HUDEP-2 (cell line): ENCODE results near the gene PELI1.

Experiments
- DNase-seq, 76 experiments: peaks; one replicate each; lab custom pipeline; 2025; ENCODE audit not compliant: unreplicated experiment in 76 of 76; lab: John Stamatoyannopoulos, UW

The PELI1 gene

DNA sequence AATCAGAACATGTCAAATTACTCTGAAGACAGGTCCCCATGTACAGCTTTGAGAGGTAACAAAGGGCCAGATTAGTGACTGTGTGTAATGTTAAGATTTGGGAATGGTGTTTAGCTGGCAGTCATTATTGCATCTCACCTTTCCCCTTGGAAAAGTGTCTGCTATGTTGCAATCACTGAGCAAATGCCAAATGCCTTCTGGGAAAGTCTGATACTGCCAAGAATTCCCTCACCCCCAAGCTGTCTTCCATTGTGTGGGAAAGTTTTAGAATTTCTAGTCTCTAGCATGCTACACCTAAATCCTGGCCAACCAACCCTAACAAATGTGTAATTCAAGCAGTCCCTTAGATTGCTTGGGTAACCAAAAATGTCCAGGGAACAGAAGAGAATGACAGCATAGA lies 13.6 kb upstream of the PELI1 start:
- DNase-seq, result no peak

DNA sequence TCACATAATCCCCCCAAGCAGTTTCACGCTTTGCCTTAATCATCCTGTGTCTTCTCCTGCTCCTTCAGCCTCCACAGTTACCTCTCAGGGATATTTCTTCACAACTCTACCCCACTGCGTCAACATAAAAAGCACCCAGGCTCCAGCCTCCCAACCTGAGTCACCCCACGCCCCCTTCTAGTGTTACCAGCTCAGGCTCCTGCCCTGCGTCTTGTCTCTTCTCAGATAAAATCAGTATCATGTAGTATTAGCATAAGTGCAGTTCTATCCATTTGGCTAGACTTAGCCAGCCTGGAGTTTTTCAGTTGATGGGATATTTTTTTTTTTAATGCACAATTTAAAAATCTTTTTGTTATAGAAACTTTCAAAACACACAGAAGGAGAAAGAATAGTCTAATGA lies 9.6 kb upstream of the PELI1 start:
- no peak for DNase-seq

GRCh38 chr2:64151476-64151875 lies 7.3 kb upstream of the PELI1 start:
- DNase-seq, result no peak

DNA sequence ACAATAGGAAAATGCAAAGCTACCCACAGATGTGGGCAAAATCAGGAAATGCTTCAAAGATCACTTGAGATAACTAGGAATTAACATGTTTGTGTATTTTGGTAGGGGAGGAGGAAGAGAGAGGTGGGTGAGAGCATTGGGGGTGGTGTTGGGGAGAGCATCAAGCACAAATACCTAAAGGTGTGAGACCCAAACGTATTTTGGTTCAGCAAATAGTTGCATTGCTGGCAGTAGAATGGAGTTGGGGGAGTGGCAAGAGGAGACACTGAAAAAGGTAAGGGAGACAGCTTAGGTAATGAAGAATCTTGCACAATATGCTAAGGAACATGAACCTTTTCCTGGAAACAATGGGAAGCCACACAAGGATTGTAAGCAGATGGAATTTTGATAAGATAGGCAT lies 1.5 kb upstream of the PELI1 start:
- DNase-seq, result no peak

DNA sequence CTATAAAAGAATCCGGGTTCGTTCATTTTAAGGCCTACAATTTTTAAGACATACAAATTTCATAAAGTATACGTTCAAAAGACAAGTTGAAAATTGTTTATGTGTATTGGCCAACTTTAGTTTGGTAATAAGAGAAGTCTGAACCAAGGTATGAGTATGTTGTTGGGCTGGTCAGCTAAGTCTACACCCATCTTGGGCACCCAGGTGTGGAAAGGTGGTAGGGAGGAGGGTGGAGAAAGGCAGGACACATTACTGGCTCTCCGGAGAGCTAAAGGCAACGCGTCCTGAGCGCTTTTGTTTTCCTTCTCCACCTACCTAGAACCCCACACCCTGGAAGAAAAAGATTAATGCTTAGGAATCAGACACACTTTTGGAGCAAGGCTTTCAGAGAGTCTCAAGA lies 899 bp upstream of the PELI1 start:
- no peak for DNase-seq

GRCh38 chr2:64143169-64144056 lies 807 bp downstream of the PELI1 start:
- DNase-seq, result peak in 17 of 76 experiments; percentile 2 to 51 (median 26)

DNA sequence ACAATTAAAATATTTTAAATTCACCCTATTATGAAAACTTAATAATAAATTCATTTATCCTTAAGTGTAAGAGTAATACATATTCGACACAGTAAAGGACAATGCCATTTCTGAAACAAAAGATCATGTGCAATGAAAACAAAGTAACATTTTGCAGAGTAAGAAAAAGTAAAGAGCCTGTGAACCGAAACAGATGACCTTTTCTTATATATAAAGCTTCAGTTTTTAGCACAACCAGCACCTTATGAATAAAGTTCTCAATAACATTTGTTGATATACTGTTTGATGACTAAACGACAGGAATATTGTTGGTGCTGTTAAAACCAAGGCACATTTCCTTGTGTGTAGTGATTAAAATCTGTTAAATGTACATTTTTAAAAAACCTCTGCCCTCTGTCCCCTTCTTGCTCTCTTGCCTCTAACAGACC lies 1.5 kb downstream of the PELI1 start:
- DNase-seq, result peak in 4 of 76 experiments; percentile 13 to 32 (median 16)

DNA sequence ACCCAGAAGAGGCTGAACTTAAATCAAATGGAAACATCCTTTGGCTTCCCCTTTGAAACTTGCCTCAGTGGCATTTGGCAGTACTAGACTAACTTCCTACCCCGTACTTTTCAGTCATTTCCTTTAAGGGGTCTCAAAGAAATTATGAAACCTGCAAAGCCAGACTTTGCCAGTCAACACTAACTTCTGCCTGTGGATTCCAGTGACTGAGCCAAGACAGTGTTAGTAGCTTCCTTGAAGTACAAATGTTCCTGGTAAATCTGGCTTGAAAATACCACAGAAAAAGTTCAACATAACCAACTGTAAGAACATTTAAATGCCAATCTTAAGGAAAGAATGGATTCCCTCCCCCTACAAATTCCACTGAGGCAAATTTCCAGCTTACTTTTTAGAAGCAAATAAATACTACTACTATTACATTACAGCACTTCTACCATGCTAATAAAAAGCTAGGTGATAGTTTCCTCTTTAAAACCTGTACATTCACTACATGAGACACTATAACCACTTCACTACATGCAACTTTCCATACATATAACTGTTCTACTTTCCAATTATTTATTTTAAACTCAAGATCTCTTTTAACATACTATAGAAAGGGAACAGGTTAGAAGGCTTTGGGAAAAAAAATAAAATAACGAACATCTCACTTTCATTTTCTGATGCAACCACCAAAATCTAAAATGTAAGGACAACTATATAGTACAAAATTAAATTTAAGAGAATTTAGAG lies 2.4 kb downstream of the PELI1 start:
- no peak for DNase-seq

GRCh38 chr2:64140665-64141200 lies 3.5 kb downstream of the PELI1 start:
- no peak for DNase-seq

DNA sequence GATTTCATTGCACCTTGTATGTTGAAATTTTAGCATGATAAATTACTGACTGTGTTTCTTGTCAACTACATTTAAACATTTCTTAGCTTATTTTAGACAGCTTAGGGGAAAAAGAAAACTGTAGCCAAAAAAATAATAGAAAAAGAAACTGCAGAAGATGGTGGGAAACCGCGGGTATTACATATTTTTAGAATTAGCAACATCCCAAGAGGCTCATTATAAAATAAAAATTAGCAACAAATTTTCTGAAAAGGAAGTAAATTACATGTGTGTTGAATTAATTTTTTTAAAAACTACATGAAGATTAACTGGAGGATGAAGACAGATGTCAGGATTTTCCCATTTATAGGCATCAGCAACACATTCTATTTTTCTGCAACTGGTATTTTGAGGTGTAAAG lies 4.3 kb downstream of the PELI1 start:
- no peak for DNase-seq

- DNase-seq, result no peak
Observed at GRCh38 chr2:64137996-64138395, 6.2 kb downstream of the PELI1 start.

DNA sequence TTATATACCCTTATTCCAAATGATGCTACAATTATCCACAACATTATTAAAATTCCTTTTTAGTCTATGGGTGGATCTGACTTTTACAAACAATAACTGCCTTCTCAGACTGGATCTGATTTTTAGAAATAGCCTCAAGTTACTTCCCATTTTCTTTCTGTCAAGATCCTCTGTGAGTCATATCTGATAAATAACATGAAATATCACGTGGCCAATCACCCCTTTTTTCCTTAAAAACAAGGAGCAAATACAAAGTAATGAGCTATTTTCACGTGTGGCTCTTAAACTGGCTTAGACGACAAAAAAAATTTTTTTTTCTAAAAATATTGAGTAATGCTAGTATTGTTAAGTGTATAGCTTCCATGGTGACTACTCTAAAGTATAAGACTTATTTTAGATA lies 6.7 kb downstream of the PELI1 start:
- DNase-seq, result peak in 4 of 76 experiments; percentile 3 to 43 (median 25)

GRCh38 chr2:64135421-64135820 lies 8.8 kb downstream of the PELI1 start:
- DNase-seq, result no peak

GRCh38 chr2:64134813-64135212 lies 9.4 kb downstream of the PELI1 start:
- no peak for DNase-seq

DNA sequence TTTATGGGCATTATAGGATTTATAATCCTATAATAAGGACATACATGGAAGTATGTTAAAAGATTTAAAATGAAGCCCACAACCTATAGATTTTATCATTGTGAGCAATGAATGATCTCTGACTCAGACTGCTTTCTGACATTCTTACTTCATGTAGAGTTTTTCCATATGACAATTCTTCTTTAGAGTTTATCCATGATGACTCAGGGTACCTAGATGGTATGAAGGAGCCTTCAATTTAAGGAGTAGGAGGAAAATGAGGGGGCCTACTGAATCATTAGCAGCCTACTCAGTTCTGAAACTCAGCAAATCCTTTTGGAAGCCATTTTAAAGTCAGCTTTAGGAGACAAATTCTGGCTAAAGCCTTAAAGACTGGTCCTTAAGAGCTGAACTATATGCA lies 10.4 kb downstream of the PELI1 start:
- peak in 1 of 76 experiments; percentile 2 for DNase-seq

DNA sequence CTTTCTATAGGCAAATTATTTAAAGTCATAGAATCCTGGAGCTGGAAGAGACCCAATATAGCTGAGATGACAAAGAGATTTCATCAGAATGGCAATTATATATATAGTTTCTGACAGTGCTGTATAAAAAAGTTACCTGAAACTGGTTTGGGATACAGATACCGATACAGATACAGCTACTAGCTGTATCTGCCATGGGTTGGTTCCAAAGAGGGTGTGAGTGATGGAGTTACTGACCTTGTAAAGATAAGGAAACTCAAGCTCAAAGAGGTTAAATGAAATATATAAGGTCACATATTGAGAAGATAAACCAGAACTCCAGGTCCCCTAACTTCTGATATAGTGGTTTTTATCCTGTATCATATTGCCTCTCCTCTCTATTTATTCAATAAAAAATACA lies 10.9 kb downstream of the PELI1 start:
- DNase-seq, result no peak

DNA sequence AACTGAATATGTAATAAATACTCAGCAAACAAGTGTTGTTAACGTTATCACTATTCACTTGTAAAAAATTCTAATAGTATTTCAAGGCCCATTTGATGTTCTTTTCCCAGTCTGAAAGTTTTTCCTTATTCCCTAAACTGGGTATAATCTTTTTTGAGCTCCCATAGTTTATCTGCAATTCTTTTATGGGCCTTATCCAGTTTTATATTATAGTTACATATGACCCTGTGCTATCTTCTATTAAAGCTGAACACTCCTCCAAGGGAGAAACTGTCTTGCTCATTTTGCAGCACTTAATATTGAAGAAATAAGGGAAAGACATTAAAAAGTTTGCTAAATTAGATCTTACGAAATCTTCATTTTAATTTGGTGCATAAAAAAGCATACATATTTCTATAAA lies 13.9 kb downstream of the PELI1 start:
- DNase-seq, result no peak

- no peak for DNase-seq
Observed at GRCh38 chr2:64128943-64129391, 15.3 kb downstream of the PELI1 start.

- DNase-seq, result no peak
Observed at GRCh38 chr2:64128406-64128805, 15.8 kb downstream of the PELI1 start.

- DNase-seq, result no peak
Observed at GRCh38 chr2:64127119-64127518, 17.1 kb downstream of the PELI1 start.

DNA sequence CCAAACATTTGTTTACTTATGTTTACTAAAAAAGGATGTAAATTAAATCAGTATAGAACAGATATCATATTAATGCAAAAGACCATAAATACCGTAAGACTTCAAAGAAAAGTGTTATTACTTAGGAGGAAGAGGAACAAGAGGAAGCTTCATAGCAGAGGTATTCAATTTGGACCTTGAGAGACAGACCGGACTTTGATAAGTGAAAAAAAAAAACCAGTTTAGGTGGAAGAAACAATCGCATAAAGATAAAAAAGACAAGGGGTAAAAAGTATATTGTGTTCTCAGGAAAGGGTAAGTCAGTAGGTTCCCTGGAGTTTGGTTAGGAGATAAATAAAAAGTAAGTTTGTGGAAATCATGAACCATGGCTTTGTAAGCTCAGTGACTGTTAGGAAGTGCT lies 17.6 kb downstream of the PELI1 start:
- DNase-seq, result no peak

DNA sequence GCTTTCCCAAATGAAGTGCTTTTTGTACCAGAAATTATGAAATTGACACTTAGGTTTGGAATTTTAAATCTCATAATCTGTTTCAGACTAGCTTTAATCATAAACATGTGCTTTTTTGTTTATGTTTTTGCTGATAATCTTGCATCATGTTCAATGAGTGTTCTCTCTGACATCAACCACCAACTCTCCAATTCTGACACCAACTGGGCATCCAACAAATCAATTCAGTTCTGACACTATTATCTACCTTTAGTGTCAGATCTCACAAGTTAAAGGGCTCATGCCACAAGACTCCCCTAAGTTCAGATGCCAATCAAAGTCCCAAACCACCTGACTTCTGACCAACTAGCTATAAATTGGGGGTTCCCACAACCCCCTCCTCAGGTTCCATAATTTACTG lies 19.6 kb downstream of the PELI1 start:
- no peak for DNase-seq
